Activated CD8-positive, alpha-beta T cell treated with anti-CD3 and anti-CD28 coated beads for 36 hours (primary cell): ENCODE results near the gene LRSAM1. TPM values are rescaled to one million over a fixed set of nuclear protein-coding genes. Genes with fewer than 3 reads are reported as not detected.

ENCODE experiments used
- ATAC-seq: fragments of 200-7000 bp; cut with Tn5 transposase; one replicate; pipeline ENCODE4 v1.10.0; 2021; ENCODE audit warnings: mild to moderate bottlenecking, moderate library complexity
- CTCF ChIA-PET: fragments of 350-600 bp; sonication (Branson Sonifier 250); formaldehyde crosslinking; loops from one replicate; lab custom pipeline; 2021; ENCODE audit warnings: antibody characterized with exemption; lab: Charles Lee
- POLR2A ChIA-PET: fragments of 350-600 bp; sonication (Branson Sonifier 250); formaldehyde crosslinking; loops from one replicate; lab custom pipeline; 2021; ENCODE audit warnings: antibody characterized with exemption; lab: Charles Lee
- DNase-seq: peaks from one replicate; pipeline ENCODE4 v3.0.0-alpha.2; 2020
- H3K27ac Mint-ChIP-seq: one replicate; pipeline ENCODE4 v1.8.0; 2021; ENCODE audit warnings: mild to moderate bottlenecking, mixed read lengths
- H3K27me3 Mint-ChIP-seq: one replicate; pipeline ENCODE4 v1.8.0; 2021; ENCODE audit warnings: mixed read lengths
- H3K36me3 Mint-ChIP-seq: one replicate; pipeline ENCODE4 v1.8.0; 2021; ENCODE audit warnings: low read depth, mixed read lengths
- H3K4me1 Mint-ChIP-seq: one replicate; pipeline ENCODE4 v1.8.0; 2021; ENCODE audit warnings: low read depth, mixed read lengths
- H3K4me3 Mint-ChIP-seq: one replicate; pipeline ENCODE4 v1.8.0; 2021; ENCODE audit warnings: mild to moderate bottlenecking, moderate library complexity, mixed read lengths
- H3K9me3 Mint-ChIP-seq: one replicate; pipeline ENCODE4 v1.8.0; 2021; ENCODE audit warnings: mixed read lengths
- intact Hi-C: fragments of 100-400 bp; cut with micrococcal nuclease; formaldehyde crosslinking; loops from one replicate; pipeline ENCODE4 v1.10.0; 2022
- total RNA-seq, 2 experiments: library from RNA; stranded (reverse); gene quantifications; one replicate each; pipeline ENCODE4 v1.2.3, GENCODE V29; 2021
- TF ChIP-seq, protein P1 (sequence below): fragments of 200-600 bp; IDR thresholded peaks from one replicate; pipeline ENCODE4 v1.8.0; 2022; ENCODE audit warnings: antibody characterized with exemption, mild to moderate bottlenecking

LRSAM1 gene
- total RNA-seq, 2 experiments from 2014 or later, result 17.1 to 18.6 TPM

DNA sequence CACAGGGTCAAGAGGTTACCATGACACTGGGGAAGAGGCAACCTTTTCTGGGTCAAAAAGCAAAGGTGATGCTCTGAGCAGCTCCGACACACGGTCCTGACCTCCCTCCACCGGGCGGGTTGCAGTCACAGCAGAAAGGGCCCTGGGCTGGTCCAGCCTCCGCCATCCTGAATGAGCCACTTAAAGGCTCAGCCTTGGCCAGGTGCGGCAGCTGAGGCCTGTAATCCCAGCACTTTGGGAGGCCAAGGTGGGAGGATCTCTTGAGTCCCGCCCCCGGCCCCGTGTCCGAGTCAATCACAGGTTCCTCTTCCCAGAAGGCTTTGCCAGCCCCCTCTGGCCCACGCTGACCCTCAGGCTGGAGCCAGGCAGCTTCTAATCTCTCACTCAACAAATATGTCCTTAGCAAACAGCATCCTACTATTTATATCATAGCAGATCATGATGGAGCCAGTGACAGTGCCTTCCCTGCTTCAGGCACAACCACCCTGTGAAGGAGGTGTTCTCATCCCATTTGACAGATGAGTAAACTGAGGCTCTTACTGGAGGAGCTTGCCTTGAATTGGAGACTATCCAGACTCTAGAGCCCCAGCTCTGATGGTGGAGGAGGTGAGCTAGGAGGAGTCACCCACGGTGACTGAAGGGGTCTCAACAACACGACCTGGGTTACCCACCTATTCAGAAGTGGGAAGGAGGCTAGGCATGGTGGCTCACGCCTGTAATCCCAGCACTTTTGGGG is 79.1 kb downstream of the LRSAM1 start:
- ATAC-seq (no peak), DNase-seq (no peak)
- Mint-ChIP-seq H3K9me3 (peaks cover 9% of the 10 kb centered on the region), H3K4me3 (no peak overlapping the region), H3K27ac (no peak overlapping the region), H3K36me3 (peaks cover 7% of the 10 kb centered on the region), H3K4me1 (no peaks in the 10 kb centered on the region), H3K27me3 (no peaks in the 10 kb centered on the region)
- POLR2A ChIA-PET, result no interaction called here
- TF ChIP-seq, protein P1, sequence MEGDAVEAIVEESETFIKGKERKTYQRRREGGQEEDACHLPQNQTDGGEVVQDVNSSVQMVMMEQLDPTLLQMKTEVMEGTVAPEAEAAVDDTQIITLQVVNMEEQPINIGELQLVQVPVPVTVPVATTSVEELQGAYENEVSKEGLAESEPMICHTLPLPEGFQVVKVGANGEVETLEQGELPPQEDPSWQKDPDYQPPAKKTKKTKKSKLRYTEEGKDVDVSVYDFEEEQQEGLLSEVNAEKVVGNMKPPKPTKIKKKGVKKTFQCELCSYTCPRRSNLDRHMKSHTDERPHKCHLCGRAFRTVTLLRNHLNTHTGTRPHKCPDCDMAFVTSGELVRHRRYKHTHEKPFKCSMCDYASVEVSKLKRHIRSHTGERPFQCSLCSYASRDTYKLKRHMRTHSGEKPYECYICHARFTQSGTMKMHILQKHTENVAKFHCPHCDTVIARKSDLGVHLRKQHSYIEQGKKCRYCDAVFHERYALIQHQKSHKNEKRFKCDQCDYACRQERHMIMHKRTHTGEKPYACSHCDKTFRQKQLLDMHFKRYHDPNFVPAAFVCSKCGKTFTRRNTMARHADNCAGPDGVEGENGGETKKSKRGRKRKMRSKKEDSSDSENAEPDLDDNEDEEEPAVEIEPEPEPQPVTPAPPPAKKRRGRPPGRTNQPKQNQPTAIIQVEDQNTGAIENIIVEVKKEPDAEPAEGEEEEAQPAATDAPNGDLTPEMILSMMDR, result no peak
- CTCF ChIA-PET, result no interaction called here
- intact Hi-C loops, result no loop called here

DNA sequence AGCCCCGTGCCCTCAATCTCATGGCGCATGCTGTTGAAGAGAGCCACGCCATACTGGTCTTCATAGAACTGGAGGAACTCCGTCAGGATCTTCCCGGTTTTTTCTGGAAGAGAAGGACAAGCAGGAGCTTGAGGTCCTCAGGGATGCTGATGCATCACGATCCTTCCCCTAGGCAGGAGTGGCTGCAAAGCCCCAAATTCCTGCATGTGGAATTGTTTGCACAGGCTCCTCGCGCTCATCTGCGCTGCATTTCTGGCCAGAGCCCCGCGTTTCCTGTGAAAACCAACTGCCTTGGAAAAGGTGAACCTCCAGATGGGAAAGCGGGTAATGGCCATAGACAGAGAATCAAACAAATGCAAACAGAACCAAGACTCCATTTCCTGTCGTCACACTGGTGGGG is 80.4 kb downstream of the LRSAM1 start:
- TF ChIP-seq, protein P1, result no peak
- CTCF ChIA-PET, result interaction anchor here (0.8 kb wide), 1 partner anchor 29 kb away, joined by 4 read pairs; no protein-coding TSS in a partner anchor

DNA sequence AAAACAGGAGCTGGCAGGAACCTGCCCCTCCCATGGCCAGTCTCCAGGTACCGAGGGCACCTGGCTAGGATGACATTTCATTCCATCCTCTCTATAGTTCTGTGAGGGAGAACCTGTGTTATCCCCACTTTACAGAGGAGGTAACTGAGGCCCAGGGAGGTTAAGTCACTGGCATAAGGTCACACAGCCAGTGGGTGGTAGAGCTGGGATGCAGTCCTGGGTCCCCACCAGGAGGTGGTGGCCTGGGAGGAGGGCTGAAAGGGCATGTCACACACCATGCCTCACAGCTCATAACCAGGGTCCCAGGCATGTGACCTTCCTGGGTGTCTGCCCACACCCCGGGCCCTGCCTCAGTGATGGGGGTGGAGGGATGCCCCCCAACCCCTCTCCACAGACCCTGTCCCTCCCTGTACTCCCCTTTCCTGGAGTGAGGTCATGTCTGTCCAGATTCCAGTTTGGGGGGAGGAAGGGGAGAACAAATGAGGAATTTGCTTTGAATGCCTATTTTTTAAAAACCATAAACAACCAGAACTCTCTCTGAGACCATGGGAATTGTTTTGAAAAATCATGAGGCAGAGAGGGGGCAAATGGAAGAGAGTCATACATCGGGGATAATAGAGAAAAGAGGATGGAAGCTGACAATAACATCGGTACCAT is 83.1 kb downstream of the LRSAM1 start:
- TF ChIP-seq, protein P1, result no peak
- intact Hi-C loops, result no loop called here
- H3K4me3 Mint-ChIP-seq, result no peak overlapping the region
- no peaks in the 10 kb centered on the region for H3K36me3 Mint-ChIP-seq
- CTCF ChIA-PET, result interaction anchor here (1.0 to 1.8 kb wide), 3 partner anchors 9 to 44 kb away, joined by 3 to 5 read pairs (median 4); no protein-coding TSS in a partner anchor
- H3K27ac Mint-ChIP-seq, result no peak overlapping the region
- H3K9me3 Mint-ChIP-seq, result no peaks in the 10 kb centered on the region
- no peaks in the 10 kb centered on the region for H3K27me3 Mint-ChIP-seq
- no peak for DNase-seq
- POLR2A ChIA-PET, result no interaction called here
- no peaks in the 10 kb centered on the region for H3K4me1 Mint-ChIP-seq
- peak; percentile 39 for ATAC-seq

More for the DNA sequence above, 80.4 kb downstream of the LRSAM1 start:
- Mint-ChIP-seq H3K36me3 (peaks cover under 1% of the 10 kb centered on the region), H3K27ac (no peak overlapping the region), H3K27me3 (no peaks in the 10 kb centered on the region), H3K4me1 (no peaks in the 10 kb centered on the region), H3K4me3 (no peak overlapping the region), H3K9me3 (no peaks in the 10 kb centered on the region)
- POLR2A ChIA-PET, result interaction anchor here (1.1 kb wide), 1 partner anchor 77 kb away, joined by 3 read pairs; no protein-coding TSS in a partner anchor
- ATAC-seq, result no peak
- no peak for DNase-seq
- intact Hi-C loops, result no loop called here

DNA sequence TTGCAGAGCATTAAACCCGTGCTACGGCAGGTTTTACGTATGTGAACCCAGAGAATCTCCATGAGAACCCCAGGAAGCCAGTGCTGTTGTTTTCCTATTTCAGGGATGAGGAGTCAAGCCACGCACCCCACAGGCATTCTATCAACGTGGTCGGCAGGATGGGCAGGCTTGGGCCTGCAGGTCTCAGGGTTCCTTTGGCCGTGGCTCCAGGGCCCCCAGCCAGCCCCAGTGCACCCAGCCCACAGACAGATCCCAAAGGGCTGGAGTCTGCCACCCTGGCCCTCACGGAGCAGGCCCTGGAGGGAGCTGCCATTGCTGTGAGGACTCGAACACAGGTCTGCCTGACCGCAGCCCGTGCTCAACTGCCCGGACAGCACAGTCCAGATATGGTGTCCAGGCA is 83.6 kb downstream of the LRSAM1 start:
- Mint-ChIP-seq H3K4me1 (no peaks in the 10 kb centered on the region), H3K27ac (no peak overlapping the region)

More for the DNA sequence above, 83.6 kb downstream of the LRSAM1 start:
- H3K9me3 Mint-ChIP-seq, result no peaks in the 10 kb centered on the region
- CTCF ChIA-PET, result interaction anchor here (1.0 to 3.2 kb wide), 5 partner anchors 9 to 54 kb away, joined by 3 to 15 read pairs (median 4); no protein-coding TSS in a partner anchor
- H3K4me3 Mint-ChIP-seq, result no peak overlapping the region
- H3K36me3 Mint-ChIP-seq, result no peaks in the 10 kb centered on the region
- DNase-seq (no peak), ATAC-seq (no peak)
- intact Hi-C loops, result no loop called here
- H3K27me3 Mint-ChIP-seq, result no peaks in the 10 kb centered on the region
- TF ChIP-seq, protein P1, result no peak
- POLR2A ChIA-PET, result no interaction called here
